Ishikawa (cell line): ENCODE results near the gene ANAPC16.
A peak's percentile ranks its signal among the peaks of the same experiment; 100 is the strongest.

Experiments
- CEBPB ChIP-seq: IDR thresholded peaks from 2 replicates; pipeline ENCODE4 v1.6.1; 2012
- CREB1 ChIP-seq: IDR thresholded peaks from 2 replicates; pipeline ENCODE4 v1.6.1; 2012; ENCODE audit warnings: low read depth
- EGR1 ChIP-seq: IDR thresholded peaks from 2 replicates; pipeline ENCODE4 v1.6.1; 2012
- EP300 ChIP-seq: IDR thresholded peaks from 2 replicates; pipeline ENCODE4 v1.6.1; 2012; ENCODE audit warnings: borderline replicate concordance
- FOXM1 ChIP-seq: IDR thresholded peaks from 2 replicates; pipeline ENCODE4 v1.6.1; 2012; ENCODE audit warnings: low read depth, borderline replicate concordance
- MAX ChIP-seq: IDR thresholded peaks from 2 replicates; pipeline ENCODE4 v1.6.1; 2012
- NFIC ChIP-seq: IDR thresholded peaks from 2 replicates; pipeline ENCODE4 v1.6.1; 2012
- RAD21 ChIP-seq: IDR thresholded peaks from 2 replicates; pipeline ENCODE4 v1.6.1; 2012; ENCODE audit warnings: low read depth
- REST ChIP-seq: IDR thresholded peaks from 2 replicates; pipeline ENCODE4 v1.6.1; 2012; ENCODE audit warnings: low read depth, mild to moderate bottlenecking
- TAF1 ChIP-seq: IDR thresholded peaks from 2 replicates; pipeline ENCODE4 v1.6.1; 2012; ENCODE audit warnings: low read depth, mild to moderate bottlenecking
- TCF12 ChIP-seq: IDR thresholded peaks from 2 replicates; pipeline ENCODE4 v1.6.1; 2012; ENCODE audit warnings: low read depth
- TEAD4 ChIP-seq: IDR thresholded peaks from 2 replicates; pipeline ENCODE4 v1.6.1; 2012
- YY1 ChIP-seq: IDR thresholded peaks from 2 replicates; pipeline ENCODE4 v1.6.1; 2012; ENCODE audit warnings: low read depth
- ZBTB7A ChIP-seq: IDR thresholded peaks from 2 replicates; pipeline ENCODE4 v1.6.1; 2012; ENCODE audit warnings: low read depth
- TF ChIP-seq, protein P1 (sequence below): IDR thresholded peaks from 2 replicates; pipeline ENCODE4 v1.6.1; 2012

ANAPC16 gene

GRCh38 chr10:72250666-72251065 lies 34.9 kb downstream of the ANAPC16 start:
- no peak for TF ChIP-seq FOXM1

DNA sequence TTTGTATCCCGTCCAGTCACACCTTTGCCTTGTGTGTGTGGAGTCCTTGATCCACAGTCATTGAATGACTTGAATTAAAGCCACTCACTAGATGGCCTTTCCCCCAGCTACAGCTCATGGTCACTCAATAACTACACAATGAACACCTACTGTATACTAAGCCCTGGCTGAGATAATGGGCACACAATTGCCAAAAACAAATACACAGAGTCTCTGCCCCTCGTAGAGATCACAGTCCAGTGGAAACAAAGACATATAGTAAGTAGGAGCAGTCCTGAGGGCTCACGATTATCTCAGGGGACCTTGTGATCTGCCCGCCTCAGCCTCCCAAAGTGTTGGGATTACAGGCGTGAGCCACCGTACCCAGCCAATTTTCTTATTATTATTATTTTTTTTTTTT lies 35.8 kb downstream of the ANAPC16 start:
- TF ChIP-seq NFIC (no peak), ZBTB7A (no peak), EGR1 (no peak), CEBPB (no peak)

DNA sequence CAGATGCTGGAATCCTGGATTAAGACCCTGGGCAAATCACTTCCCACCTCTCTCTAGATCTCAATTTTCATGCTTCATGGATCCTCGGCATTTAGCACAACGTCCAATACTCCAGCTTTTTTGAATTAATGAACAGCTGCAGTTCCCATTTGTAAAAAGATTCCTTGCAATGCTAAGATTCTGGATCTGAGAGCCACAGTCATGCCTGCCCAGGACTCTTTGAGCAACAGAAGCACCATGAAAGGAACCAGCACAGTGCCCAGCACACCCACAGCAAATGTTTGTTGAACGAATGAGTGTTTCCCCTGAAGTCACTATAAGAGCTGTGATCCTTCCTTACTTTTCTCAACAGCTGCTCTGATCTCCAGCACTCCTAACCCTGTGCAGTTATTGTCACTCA lies 37.2 kb downstream of the ANAPC16 start:
- TF ChIP-seq TEAD4 = no peak
- no peak for TF ChIP-seq FOXM1
- TF ChIP-seq ZBTB7A = no peak
- no peak for TF ChIP-seq TAF1
- TF ChIP-seq CEBPB = no peak
- no peak for TF ChIP-seq RAD21
- TF ChIP-seq REST = no peak

- no peak for TF ChIP-seq NFIC
- no peak for TF ChIP-seq CEBPB
- no peak for TF ChIP-seq EP300
- no peak for TF ChIP-seq YY1
- TF ChIP-seq CREB1 = no peak
- no peak for TF ChIP-seq TEAD4
- no peak for TF ChIP-seq REST
- TF ChIP-seq MAX = no peak
- TF ChIP-seq ZBTB7A = no peak
- TF ChIP-seq FOXM1 = no peak
Measured at GRCh38 chr10:72253578-72253977, 37.8 kb downstream of the ANAPC16 start.

DNA sequence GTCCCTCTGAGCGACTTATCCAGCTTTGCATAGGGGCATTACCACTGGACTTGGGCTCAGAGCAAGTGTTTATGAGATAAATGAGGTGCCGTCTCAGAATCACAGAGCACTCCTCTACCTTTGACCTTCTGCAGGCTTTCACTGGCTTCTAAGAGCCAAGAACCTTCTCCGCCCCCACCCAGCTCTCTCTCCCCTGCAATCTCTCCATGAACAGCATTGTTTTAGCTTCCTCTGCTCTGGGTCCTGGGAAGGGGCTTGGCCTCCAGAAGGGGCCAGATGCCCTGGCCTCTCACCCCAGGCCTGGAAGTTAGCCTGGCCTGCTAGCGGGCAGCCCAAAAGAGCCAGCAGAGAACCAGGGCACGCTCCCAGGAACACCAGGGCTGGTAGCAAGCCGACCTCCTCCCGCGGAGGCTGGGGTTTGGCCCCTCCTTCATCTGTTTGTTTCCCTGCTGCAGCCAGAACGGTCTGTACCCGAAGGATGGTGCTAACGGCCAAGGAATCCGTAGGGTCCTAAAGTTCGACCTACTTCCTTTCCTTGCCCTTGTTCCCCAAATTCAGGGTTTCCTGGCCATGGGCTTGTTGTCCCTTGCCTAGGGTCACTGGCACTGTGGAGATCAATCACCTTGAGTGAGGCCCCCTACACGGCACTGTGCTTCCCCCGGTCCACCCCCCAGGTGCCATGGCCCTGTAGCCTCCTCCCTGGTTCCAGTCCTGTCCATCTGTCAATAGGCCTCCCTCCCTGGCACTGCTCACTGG lies 39.2 kb downstream of the ANAPC16 start:
- TF ChIP-seq RAD21 (peak; percentile 44; the same call in 1 of the 2 replicates), REST (no peak), EP300 (peak; percentile 13; the same call in 1 of the 2 replicates), TEAD4 (no peak), TCF12 (0 out of 2 replicates have a peak, but pooled peaks have one; percentile 12), ZBTB7A (no peak), NFIC (peak; percentile 30), YY1 (no peak), MAX (0 out of 2 replicates have a peak, but pooled peaks have one; percentile 33)
- TF ChIP-seq, protein P1, sequence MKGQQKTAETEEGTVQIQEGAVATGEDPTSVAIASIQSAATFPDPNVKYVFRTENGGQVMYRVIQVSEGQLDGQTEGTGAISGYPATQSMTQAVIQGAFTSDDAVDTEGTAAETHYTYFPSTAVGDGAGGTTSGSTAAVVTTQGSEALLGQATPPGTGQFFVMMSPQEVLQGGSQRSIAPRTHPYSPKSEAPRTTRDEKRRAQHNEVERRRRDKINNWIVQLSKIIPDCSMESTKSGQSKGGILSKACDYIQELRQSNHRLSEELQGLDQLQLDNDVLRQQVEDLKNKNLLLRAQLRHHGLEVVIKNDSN = no peak
